Omental fat pad (tissue), 4 donors: ENCODE data around the gene ABCA3. TPM values are rescaled to one million over a fixed set of nuclear protein-coding genes. Genes with fewer than 3 reads are reported as not detected.
"Not testable (repeated sequence)": the region's sequence is repeated elsewhere in the genome, so short reads cannot be mapped to it uniquely, and the experiment has no call there.

Experiments used
- ATAC-seq: fragments of 150-250 bp; one replicate; pipeline ENCODE4 v1.9.1; 2016; ENCODE audit warnings: mild to moderate bottlenecking, moderate library complexity; ENCODE audit not compliant: low FRiP score
- DNase-seq: peaks from one replicate; pipeline ENCODE4 v3.0.0-alpha.2; 2019; ENCODE audit warnings: low spot score
- total RNA-seq, 4 donors: library from RNA; depleted of rRNA; stranded (reverse); fragments of >200 nt; gene quantifications; one replicate each; pipeline ENCODE4 v1.1.0, GENCODE V29; 2016
- TF ChIP-seq, protein P1 (sequence below), 3 donors: fragments of 450-650 bp; IDR thresholded peaks; one replicate each; pipeline ENCODE4 v1.5.1; 2016 to 2017; ENCODE audit warnings: antibody characterized with exemption in 3 of 3, mild to moderate bottlenecking in 3 of 3, moderate library complexity in 2 of 3

The ABCA3 gene
- total RNA-seq, 4 donors from 2014 or later, result 6.6 to 19.0 (median 8.0) TPM

DNA sequence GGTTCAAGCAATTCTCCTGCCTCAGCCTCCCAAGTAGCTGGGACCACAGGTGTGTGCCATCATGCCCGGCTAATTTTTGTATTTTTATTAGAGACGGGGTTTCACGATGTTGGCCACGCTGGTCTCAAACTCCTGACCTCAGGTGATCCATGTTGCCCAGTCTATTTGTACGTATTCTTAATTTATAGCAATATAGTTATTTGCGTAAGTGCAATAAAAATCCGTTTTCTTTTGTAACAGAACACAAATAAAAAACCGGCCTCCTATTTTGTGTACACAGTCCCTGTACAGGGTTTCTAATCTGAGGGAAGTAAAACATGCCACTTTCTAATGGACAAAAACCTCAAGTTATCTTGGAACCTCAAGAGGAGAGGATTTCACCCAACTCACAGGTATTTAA lies 80.3 kb downstream of the ABCA3 start:
- TF ChIP-seq, protein P1, sequence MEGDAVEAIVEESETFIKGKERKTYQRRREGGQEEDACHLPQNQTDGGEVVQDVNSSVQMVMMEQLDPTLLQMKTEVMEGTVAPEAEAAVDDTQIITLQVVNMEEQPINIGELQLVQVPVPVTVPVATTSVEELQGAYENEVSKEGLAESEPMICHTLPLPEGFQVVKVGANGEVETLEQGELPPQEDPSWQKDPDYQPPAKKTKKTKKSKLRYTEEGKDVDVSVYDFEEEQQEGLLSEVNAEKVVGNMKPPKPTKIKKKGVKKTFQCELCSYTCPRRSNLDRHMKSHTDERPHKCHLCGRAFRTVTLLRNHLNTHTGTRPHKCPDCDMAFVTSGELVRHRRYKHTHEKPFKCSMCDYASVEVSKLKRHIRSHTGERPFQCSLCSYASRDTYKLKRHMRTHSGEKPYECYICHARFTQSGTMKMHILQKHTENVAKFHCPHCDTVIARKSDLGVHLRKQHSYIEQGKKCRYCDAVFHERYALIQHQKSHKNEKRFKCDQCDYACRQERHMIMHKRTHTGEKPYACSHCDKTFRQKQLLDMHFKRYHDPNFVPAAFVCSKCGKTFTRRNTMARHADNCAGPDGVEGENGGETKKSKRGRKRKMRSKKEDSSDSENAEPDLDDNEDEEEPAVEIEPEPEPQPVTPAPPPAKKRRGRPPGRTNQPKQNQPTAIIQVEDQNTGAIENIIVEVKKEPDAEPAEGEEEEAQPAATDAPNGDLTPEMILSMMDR (IDR thresholded peaks at IDR 0.05), result no peak
- ATAC-seq (no peak), DNase-seq (no peak)

DNA sequence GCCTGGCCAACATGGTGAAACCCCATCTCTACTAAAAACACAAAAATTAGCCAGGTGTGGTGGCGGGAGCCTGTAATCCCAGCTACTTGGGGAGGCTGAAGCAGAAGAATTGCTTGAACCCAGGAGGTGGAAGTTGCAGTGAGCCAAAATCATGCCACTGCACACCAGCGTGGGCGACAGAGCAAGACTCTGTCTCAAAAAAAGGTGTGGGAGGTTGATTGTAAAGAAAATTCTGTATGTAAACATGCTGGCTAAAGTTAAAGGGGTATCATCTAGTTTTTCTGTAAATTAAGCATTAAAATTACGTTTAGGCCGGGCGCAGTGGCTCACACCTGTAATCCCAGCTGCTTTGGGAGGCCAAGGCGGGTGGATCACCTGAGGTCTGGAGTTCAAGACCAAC lies 82.0 kb downstream of the ABCA3 start:
- DNase-seq, ATAC-seq: not testable (repeated sequence)

DNA sequence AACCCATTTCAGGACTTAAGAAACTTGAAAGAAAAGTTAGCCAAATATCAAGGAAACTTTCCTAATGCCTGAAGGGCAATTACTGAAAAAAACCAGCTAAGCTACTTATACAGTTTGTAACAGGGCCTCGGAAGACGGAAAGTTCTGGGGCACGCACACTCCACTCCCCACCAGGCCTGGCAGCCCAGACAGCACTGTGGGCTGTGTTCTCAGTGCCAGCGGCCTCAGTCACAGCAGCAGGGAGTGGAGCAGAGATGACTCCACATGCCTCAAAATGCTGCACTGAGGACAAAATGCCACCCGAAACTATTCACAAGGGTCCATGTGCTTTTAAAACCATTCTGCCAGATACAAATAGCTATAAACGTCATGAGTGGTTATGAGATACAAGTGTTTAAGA lies 82.8 kb downstream of the ABCA3 start:
- no peak for ATAC-seq
- TF ChIP-seq, protein P1 (IDR thresholded peaks at IDR 0.05), result no peak

DNA sequence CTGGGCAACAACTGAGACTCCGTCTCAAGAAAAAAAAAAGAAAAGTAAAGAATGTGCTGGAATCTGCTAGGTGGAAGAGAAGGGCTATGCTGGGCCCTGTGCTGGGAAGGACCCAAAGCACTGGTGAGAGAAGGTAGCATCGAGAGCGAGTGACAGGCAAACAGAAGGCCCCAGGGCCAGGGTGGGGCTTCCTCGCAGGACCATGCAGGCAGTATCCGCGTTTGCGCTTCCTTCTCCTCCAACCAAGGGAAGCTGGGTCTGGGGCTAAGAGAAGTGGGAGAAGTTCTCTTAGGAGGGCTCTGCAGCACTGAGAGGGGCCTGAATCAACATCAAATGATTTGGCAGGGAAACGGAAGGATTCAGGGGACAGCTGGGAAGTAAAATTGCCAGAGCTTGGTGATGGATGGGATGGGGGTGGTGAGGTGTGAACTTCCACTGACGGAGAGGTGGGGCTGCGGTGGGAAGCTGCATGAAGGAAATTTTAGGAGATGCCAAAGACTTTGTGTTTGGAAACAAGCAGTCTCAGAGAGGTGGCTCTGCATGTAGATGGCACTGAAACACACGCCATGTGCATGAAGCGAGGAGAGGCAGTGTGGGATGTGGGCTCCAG lies 83.9 kb downstream of the ABCA3 start:
- DNase-seq (no peak), ATAC-seq (no peak)
- TF ChIP-seq, protein P1 (IDR thresholded peaks at IDR 0.05), result no peak

More for the DNA sequence above, 82.8 kb downstream of the ABCA3 start:
- DNase-seq, result no peak

DNA sequence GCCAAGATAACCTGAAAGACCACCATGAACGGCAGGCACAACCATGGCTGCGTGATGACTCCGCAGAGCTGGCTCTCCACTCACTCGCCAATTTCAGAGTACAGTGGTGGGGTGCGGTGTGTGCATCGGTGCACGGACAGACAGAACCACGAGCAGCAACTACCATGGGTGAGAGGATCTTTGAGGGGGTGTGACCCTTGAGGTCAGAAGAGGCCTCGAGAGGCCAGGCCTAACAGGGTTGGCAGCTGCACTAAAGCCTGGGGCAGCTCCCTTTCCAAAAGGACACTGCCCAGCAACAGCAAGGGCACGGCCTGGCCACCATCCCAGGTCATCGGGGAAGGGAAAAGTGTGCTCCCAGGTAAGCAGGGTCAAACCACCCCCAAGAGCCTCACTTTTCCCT lies 87.2 kb downstream of the ABCA3 start:
- ATAC-seq (no peak), DNase-seq (no peak)
- TF ChIP-seq, protein P1 (IDR thresholded peaks at IDR 0.05), result no peak

DNA sequence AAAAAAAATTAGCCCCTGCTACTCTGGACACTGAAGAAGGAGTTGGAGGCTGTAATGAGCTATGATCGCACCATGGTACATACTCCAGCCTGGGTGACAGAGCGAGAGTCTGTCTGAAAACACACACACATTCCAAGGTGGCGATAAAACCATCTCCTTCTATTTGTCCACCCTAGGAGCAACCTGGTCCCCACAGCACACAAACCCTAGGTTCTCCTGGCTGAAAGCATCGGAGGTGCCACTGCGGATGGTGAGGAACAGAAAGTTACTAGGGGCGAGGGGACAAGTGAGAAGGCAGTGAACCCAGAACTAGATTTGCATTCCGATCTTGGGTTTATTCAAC lies 87.8 kb downstream of the ABCA3 start:
- TF ChIP-seq, protein P1 (IDR thresholded peaks at IDR 0.05), result no peak
- ATAC-seq (no peak), DNase-seq (no peak)

DNA sequence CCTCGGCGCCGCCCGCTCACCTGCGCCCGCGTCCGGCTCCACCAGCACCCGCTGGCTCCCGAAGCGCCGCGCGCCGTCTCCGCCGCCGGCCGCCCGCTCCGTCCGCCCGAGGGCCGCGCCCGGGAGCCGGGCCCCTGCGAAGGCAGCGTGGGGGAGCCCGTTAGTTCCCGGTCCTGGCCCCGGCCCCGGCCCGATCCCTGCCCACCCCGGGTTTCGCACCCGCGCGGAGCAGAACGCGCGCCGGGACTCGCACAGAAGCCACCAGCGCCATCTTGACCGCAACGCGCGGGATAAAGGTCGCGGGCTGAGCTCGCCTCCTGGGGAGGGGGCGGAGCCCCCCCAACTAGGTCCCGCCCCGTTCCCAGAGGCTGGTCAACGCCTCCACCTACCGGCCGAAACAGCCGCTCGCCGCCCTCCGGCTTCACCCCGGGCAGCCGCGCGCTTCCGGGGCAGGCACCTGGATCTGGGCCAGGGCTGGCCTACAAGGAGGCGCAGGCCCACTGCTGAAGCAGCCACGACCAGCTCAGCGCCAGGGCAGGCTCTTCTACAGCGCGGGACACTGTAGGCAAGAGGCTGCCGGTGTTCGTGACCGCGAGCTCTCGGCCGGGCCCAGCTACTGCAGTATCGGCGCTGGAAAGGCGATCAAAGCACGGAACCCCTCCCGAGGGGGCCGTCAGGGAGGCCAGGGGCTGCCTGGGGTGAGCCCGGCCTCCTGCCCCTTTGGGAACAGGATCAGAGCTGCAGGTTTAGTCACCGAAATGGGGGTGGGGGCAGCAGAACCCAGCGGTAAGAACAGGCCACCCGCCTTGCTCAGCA lies 89.0 kb downstream of the ABCA3 start, which contains the start of gene ECI1:
Gene ECI1, minus strand, starts transcription at position 292 of the 816 bp plus-strand sequence. Its CDS starts 21 bp downstream, at position 271.
- ATAC-seq (peak; percentile 99), DNase-seq (peak; percentile 83)
- TF ChIP-seq, protein P1 (IDR thresholded peaks at IDR 0.05), result peak in 1 of 3 donors; percentile 7
